Osteoblast (primary cell): ENCODE results near the gene CREB5. TPM values are rescaled to one million over a fixed set of nuclear protein-coding genes. Genes with fewer than 3 reads are reported as not detected.

ENCODE experiments used
- DNase-seq: peaks from one replicate; pipeline ENCODE4 v3.0.0; 2011; ENCODE audit warnings: low spot score, mixed read lengths; ENCODE audit not compliant: insufficient read length; ENCODE audit errors: missing footprints
- H2AFZ ChIP-seq: 2 replicates; pipeline ENCODE4 v1.6.0; 2011; ENCODE audit warnings: mild to moderate bottlenecking, low read length
- H3K27ac ChIP-seq: 2 replicates; pipeline ENCODE4 v1.5.1; 2011; ENCODE audit warnings: mild to moderate bottlenecking, low read depth, low read length, moderate library complexity
- H3K27me3 ChIP-seq: 2 replicates; pipeline ENCODE4 v1.6.0; 2012; ENCODE audit warnings: mild to moderate bottlenecking, control low read depth, inconsistent platforms, low read length, moderate library complexity; ENCODE audit not compliant: insufficient read depth
- H3K36me3 ChIP-seq: 2 replicates; pipeline ENCODE4 v1.5.1; 2011; ENCODE audit warnings: mild to moderate bottlenecking, low read length, control low read depth, moderate library complexity; ENCODE audit not compliant: insufficient read depth
- H3K4me1 ChIP-seq: 2 replicates; pipeline ENCODE4 v1.5.1; 2011; ENCODE audit warnings: mild to moderate bottlenecking, low read length, control low read depth, moderate library complexity; ENCODE audit not compliant: insufficient read depth
- H3K4me2 ChIP-seq: 2 replicates; pipeline ENCODE4 v1.6.0; 2011; ENCODE audit warnings: mild to moderate bottlenecking, low read length; ENCODE audit not compliant: insufficient read depth
- H3K4me3 ChIP-seq: fragments of 200-600 bp; sonication (generic); 3 replicates; pipeline ENCODE4 v1.5.1; 2012; ENCODE audit warnings: mild to moderate bottlenecking, low read length, inconsistent platforms; ENCODE audit not compliant: insufficient read depth
- H3K79me2 ChIP-seq: 2 replicates; pipeline ENCODE4 v1.6.0; 2012; ENCODE audit warnings: mild to moderate bottlenecking, low read length, control low read depth, inconsistent platforms; ENCODE audit not compliant: insufficient read depth
- H3K9me3 ChIP-seq: 2 replicates; pipeline ENCODE4 v1.5.1; 2011; ENCODE audit warnings: low read depth, low read length, control low read depth
- H4K20me1 ChIP-seq: 2 replicates; pipeline ENCODE4 v1.6.0; 2012; ENCODE audit warnings: mild to moderate bottlenecking, low read length, control low read depth; ENCODE audit not compliant: insufficient read depth
- total RNA-seq: library from RNA; depleted of rRNA; stranded (reverse); fragments of >200 nt; gene quantifications from 2 replicates; pipeline ENCODE4 v1.2.3, GENCODE V29; 2012
- TF ChIP-seq, protein P1 (sequence below): IDR thresholded peaks from 2 replicates; pipeline ENCODE4 v1.5.1; 2011; ENCODE audit warnings: mild to moderate bottlenecking, low read depth, low read length, moderate library complexity; ENCODE audit errors: extremely low read depth

The CREB5 gene
- total RNA-seq, 1 donor, result 5.1 TPM

DNA sequence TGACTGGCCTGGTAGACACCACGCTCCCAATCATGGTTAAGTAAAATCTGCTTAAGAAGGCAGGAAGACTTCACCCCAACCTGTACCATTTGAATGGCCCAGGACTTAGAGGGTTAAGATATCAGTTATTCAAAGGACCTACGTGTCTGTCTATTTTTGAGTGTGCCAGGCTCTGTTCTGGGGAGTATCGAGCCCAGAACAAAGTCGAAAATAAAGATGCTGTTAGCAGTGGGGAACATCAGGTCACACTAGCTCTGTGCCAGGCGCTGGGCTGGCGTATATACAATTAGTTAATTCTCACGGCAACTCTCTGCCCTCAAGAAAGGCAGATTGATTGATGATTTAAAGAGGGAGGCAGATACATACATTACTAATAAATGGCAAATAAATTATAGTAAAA, 40.5 kb upstream of the CREB5 start:
- Histone ChIP-seq H3K4me1 (no peaks in the 10 kb centered on the region), H3K27me3 (no peaks in the 10 kb centered on the region), H3K79me2 (no peaks in the 10 kb centered on the region), H3K36me3 (no peaks in the 10 kb centered on the region), H3K9me3 (no peaks in the 10 kb centered on the region), H3K27ac (no peak overlapping the region), H3K4me2 (no peak overlapping the region), H2AFZ (no peak overlapping the region), H3K4me3 (no peak overlapping the region), H4K20me1 (no peaks in the 10 kb centered on the region)
- TF ChIP-seq, protein P1, sequence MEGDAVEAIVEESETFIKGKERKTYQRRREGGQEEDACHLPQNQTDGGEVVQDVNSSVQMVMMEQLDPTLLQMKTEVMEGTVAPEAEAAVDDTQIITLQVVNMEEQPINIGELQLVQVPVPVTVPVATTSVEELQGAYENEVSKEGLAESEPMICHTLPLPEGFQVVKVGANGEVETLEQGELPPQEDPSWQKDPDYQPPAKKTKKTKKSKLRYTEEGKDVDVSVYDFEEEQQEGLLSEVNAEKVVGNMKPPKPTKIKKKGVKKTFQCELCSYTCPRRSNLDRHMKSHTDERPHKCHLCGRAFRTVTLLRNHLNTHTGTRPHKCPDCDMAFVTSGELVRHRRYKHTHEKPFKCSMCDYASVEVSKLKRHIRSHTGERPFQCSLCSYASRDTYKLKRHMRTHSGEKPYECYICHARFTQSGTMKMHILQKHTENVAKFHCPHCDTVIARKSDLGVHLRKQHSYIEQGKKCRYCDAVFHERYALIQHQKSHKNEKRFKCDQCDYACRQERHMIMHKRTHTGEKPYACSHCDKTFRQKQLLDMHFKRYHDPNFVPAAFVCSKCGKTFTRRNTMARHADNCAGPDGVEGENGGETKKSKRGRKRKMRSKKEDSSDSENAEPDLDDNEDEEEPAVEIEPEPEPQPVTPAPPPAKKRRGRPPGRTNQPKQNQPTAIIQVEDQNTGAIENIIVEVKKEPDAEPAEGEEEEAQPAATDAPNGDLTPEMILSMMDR, result no peak
- no peak for DNase-seq

DNA sequence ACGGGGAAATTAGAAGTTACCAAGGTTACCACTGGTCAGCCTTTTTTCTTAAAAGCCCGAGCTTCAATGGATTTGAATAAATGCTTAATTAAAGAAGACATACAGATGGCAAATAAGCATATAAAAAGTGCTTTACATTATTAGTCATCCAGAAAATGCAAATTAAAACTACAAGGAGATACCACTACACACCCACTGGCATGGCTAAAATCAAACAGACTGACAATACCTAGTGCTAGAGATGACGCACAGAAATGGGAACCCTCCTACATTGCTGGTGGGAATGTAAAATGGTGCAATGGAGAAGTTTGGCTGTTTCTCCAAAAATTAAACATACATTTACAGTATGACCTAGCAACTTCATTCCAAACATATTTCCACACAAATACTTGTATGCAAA, 38.3 kb upstream of the CREB5 start:
- Histone ChIP-seq H3K36me3 (no peaks in the 10 kb centered on the region), H3K79me2 (no peaks in the 10 kb centered on the region), H3K4me1 (no peaks in the 10 kb centered on the region), H3K27ac (no peak overlapping the region), H3K4me3 (no peak overlapping the region), H3K9me3 (no peaks in the 10 kb centered on the region), H3K27me3 (no peaks in the 10 kb centered on the region), H2AFZ (no peak overlapping the region), H3K4me2 (no peak overlapping the region), H4K20me1 (no peaks in the 10 kb centered on the region)
- no peak for DNase-seq
- TF ChIP-seq, protein P1, result no peak

GRCh38 chr7:28375729-28376128, 36.6 kb upstream of the CREB5 start:
- Histone ChIP-seq H3K4me2 (no peak overlapping the region), H3K27me3 (no peaks in the 10 kb centered on the region), H3K79me2 (no peaks in the 10 kb centered on the region), H3K36me3 (no peaks in the 10 kb centered on the region), H2AFZ (no peak overlapping the region), H3K4me3 (no peak overlapping the region), H4K20me1 (no peaks in the 10 kb centered on the region), H3K4me1 (no peaks in the 10 kb centered on the region), H3K27ac (no peak overlapping the region), H3K9me3 (no peaks in the 10 kb centered on the region)
- DNase-seq, result no peak
- TF ChIP-seq, protein P1, result no peak

DNA sequence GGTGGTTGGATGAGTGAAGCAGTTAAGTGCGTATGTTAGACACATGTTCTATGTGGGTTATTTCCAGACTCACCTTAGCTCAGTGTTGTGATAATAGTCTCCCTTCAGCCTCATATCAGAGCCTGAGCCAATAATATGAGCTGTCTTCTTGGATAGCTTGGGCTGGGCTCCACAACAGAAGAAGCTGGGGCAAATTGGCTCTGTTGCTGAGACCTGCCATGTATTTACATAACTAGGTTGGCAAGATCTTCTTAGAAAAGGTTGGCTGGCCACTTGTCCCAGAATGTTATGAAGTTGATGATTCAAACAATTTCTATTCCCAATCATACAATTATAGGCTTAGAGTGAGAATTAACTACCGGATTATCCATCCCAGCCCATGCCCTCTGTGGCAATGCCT, 35.7 kb upstream of the CREB5 start:
- Histone ChIP-seq H3K4me1 (no peaks in the 10 kb centered on the region), H4K20me1 (no peaks in the 10 kb centered on the region), H3K4me3 (no peak overlapping the region), H3K9me3 (no peaks in the 10 kb centered on the region), H3K27ac (no peak overlapping the region), H3K36me3 (no peaks in the 10 kb centered on the region), H3K4me2 (no peak overlapping the region), H3K79me2 (no peaks in the 10 kb centered on the region), H2AFZ (no peak overlapping the region), H3K27me3 (no peaks in the 10 kb centered on the region)
- TF ChIP-seq, protein P1, result no peak
- DNase-seq, result no peak
